ENCODE data around the gene IL1RAPL2.

Gene IL1RAPL2

GRCh38 chrX:104681214-104681613, 115.2 kb downstream of the IL1RAPL2 start:
- no peak overlapping the region for H3K4me3 Mint-ChIP-seq
- no peaks in the 10 kb centered on the region for H3K27me3 Mint-ChIP-seq (ENCODE audit: low read depth)
- no peak for TF ChIP-seq CTCF (IDR thresholded peaks at IDR 0.05; ENCODE audit: unreplicated experiment in 3 of 3)
- no peaks in the 10 kb centered on the region for H3K36me3 Mint-ChIP-seq (ENCODE audit: low read depth)
- peaks cover 8% of the 10 kb centered on the region for H3K9me3 Mint-ChIP-seq
- H3K27ac Mint-ChIP-seq, result no peak overlapping the region
- H3K4me1 Mint-ChIP-seq, result no peaks in the 10 kb centered on the region

GRCh38 chrX:104684077-104684476, 118.1 kb downstream of the IL1RAPL2 start:
- no peak for TF ChIP-seq CTCF (IDR thresholded peaks at IDR 0.05; ENCODE audit: unreplicated experiment in 3 of 3)
- peaks cover 8% of the 10 kb centered on the region for H3K9me3 Mint-ChIP-seq
- H3K36me3 Mint-ChIP-seq (ENCODE audit: low read depth), result no peaks in the 10 kb centered on the region
- no peak overlapping the region for H3K4me3 Mint-ChIP-seq
- H3K4me1 Mint-ChIP-seq, result no peaks in the 10 kb centered on the region
- H3K27me3 Mint-ChIP-seq (ENCODE audit: low read depth), result no peaks in the 10 kb centered on the region
- no peak overlapping the region for H3K27ac Mint-ChIP-seq

- Mint-ChIP-seq H3K36me3 (ENCODE audit: low read depth) (no peaks in the 10 kb centered on the region), H3K9me3 (peaks cover 6% of the 10 kb centered on the region)
Measured at GRCh38 chrX:104695593-104695992, 129.6 kb downstream of the IL1RAPL2 start.

GRCh38 chrX:104696667-104697066, 130.7 kb downstream of the IL1RAPL2 start:
- no peaks in the 10 kb centered on the region for H3K36me3 Mint-ChIP-seq (ENCODE audit: low read depth)
- H3K4me3 Mint-ChIP-seq, result no peak overlapping the region
- TF ChIP-seq CTCF (IDR thresholded peaks at IDR 0.05; ENCODE audit: unreplicated experiment in 3 of 3), result no peak
- H3K9me3 Mint-ChIP-seq, result peaks cover 6% of the 10 kb centered on the region
- peak overlapping the region; percentile 62 to 93 (median 92) for H3K27ac Mint-ChIP-seq
- H3K4me1 Mint-ChIP-seq, result peaks cover 23% of the 10 kb centered on the region
- no peaks in the 10 kb centered on the region for H3K27me3 Mint-ChIP-seq (ENCODE audit: low read depth)

More at GRCh38 chrX:104695593-104695992, 129.6 kb downstream of the IL1RAPL2 start:
- Mint-ChIP-seq H3K27me3 (ENCODE audit: low read depth) (no peaks in the 10 kb centered on the region), H3K4me1 (peaks cover 23% of the 10 kb centered on the region), H3K4me3 (no peak overlapping the region), H3K27ac (peak overlapping the region; percentile 10 to 68 (median 55))
- no peak for TF ChIP-seq CTCF (IDR thresholded peaks at IDR 0.05; ENCODE audit: unreplicated experiment in 3 of 3)

GRCh38 chrX:104697294-104697693, 131.3 kb downstream of the IL1RAPL2 start:
- H3K27ac Mint-ChIP-seq, result peak overlapping the region; percentile 62 to 93 (median 92)
- H3K27me3 Mint-ChIP-seq (ENCODE audit: low read depth), result no peaks in the 10 kb centered on the region
- H3K4me1 Mint-ChIP-seq, result peaks cover 23% of the 10 kb centered on the region
- peaks cover 6% of the 10 kb centered on the region for H3K9me3 Mint-ChIP-seq
- H3K4me3 Mint-ChIP-seq, result no peak overlapping the region
- no peak for TF ChIP-seq CTCF (IDR thresholded peaks at IDR 0.05; ENCODE audit: unreplicated experiment in 3 of 3)
- no peaks in the 10 kb centered on the region for H3K36me3 Mint-ChIP-seq (ENCODE audit: low read depth)

GRCh38 chrX:104707042-104707441, 141.0 kb downstream of the IL1RAPL2 start:
- no peak overlapping the region for H3K4me3 Mint-ChIP-seq
- no peaks in the 10 kb centered on the region for H3K4me1 Mint-ChIP-seq
- H3K36me3 Mint-ChIP-seq (ENCODE audit: low read depth), result no peaks in the 10 kb centered on the region
- no peaks in the 10 kb centered on the region for H3K27me3 Mint-ChIP-seq (ENCODE audit: low read depth)
- no peak overlapping the region for H3K27ac Mint-ChIP-seq
- TF ChIP-seq CTCF (IDR thresholded peaks at IDR 0.05; ENCODE audit: unreplicated experiment in 3 of 3), result no peak
- no peaks in the 10 kb centered on the region for H3K9me3 Mint-ChIP-seq

Data from nephron (organoid).